ENCODE results near the gene SPEM2. TPM values are rescaled to one million over a fixed set of nuclear protein-coding genes. Genes with fewer than 3 reads are reported as not detected.

The SPEM2 gene
- polyA plus RNA-seq, 2 of the 4 experiments (the other 2 are of a cell fraction), result not detected

GRCh38 chr17:7460850-7461660 is 35.6 kb downstream of the SPEM2 start:
- no peak overlapping the region for H3K27ac ChIP-seq
- 93% methylated on average over 7 of the region's 7 CpGs for WGBS (ENCODE audit: missing lambda C conversion rate)
- no peaks in the 10 kb centered on the region for H3K4me1 ChIP-seq
- H3K4me2 ChIP-seq, result no peak overlapping the region
- ATAC-seq, result no peak
- no peak for FAIRE-seq
- no peak for TF ChIP-seq CBX8 (IDR thresholded peaks at IDR 0.05)
- TF ChIP-seq, protein P1, sequence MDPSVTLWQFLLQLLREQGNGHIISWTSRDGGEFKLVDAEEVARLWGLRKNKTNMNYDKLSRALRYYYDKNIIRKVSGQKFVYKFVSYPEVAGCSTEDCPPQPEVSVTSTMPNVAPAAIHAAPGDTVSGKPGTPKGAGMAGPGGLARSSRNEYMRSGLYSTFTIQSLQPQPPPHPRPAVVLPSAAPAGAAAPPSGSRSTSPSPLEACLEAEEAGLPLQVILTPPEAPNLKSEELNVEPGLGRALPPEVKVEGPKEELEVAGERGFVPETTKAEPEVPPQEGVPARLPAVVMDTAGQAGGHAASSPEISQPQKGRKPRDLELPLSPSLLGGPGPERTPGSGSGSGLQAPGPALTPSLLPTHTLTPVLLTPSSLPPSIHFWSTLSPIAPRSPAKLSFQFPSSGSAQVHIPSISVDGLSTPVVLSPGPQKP (IDR thresholded peaks at IDR 0.05; ENCODE audit: low read depth, low read length), result no peak
- no peak for TF ChIP-seq E2F6 (IDR thresholded peaks at IDR 0.05; ENCODE audit: borderline replicate concordance, low read depth)
- TF ChIP-seq HEYL (CRISPR knock-in tag; IDR thresholded peaks at IDR 0.05), result no peak
- no peak for TF ChIP-seq TFCP2L1 (CRISPR knock-in tag; IDR thresholded peaks at IDR 0.05)
- TF ChIP-seq EHF (CRISPR knock-in tag; IDR thresholded peaks at IDR 0.05), result no peak
- TF ChIP-seq RCOR1 (IDR thresholded peaks at IDR 0.05; ENCODE audit: low read depth, low read length), result no peak
- no peak for TF ChIP-seq HDAC2 (IDR thresholded peaks at IDR 0.05)
- TF ChIP-seq ESRRA (IDR thresholded peaks at IDR 0.05; ENCODE audit: borderline replicate concordance, low read length), result no peak
- H3K9me3 ChIP-seq, result no peaks in the 10 kb centered on the region
- no peak overlapping the region for H3K4me3 ChIP-seq
- ChIA-PET POLR2A (interaction anchor here (0.6 to 0.9 kb wide), 2 partner anchors 23 to 61 kb away, joined by 3 read pairs; partner anchors contain the start of gene POLR2A), CTCF (interaction anchor here (0.9 to 30.1 kb wide), 9 partner anchors 9 to 105 kb away, joined by 3 to 342 read pairs (median 5); partner anchors contain the start of genes CHRNB1, FGF11, POLR2A and SENP3)
- no peak for DNase-seq (ENCODE audit: low read depth in 1 of 2, low spot score in 1 of 2)

- ChIA-PET POLR2A (interaction anchor here (0.6 kb wide), 1 partner anchor 18 kb away, joined by 3 read pairs; no protein-coding TSS in a partner anchor), CTCF (interaction anchor here (0.7 to 30.1 kb wide), 12 partner anchors 11 to 150 kb away, joined by 3 to 342 read pairs (median 6); partner anchors contain the start of genes CHRNB1, FGF11, POLR2A and SENP3)
- ATAC-seq, result no peak
- FAIRE-seq, result no peak
- Histone ChIP-seq H3K4me3 (no peak overlapping the region), H3K9me3 (no peaks in the 10 kb centered on the region), H3K27ac (no peak overlapping the region), H3K4me2 (no peak overlapping the region), H3K4me1 (peaks cover 15% of the 10 kb centered on the region)
- no peak for DNase-seq (ENCODE audit: low read depth in 1 of 2, low spot score in 1 of 2)
- TF ChIP-seq PHF8 (IDR thresholded peaks at IDR 0.05; ENCODE audit: borderline replicate concordance, low read depth) (no peak), ZSCAN20 (CRISPR knock-in tag; IDR thresholded peaks at IDR 0.05) (no peak), JUN (IDR thresholded peaks at IDR 0.05) (no peak), ESRRA (IDR thresholded peaks at IDR 0.05; ENCODE audit: borderline replicate concordance, low read length) (no peak), REST (IDR thresholded peaks at IDR 0.05) (no peak), HOXB13 (CRISPR knock-in tag; IDR thresholded peaks at IDR 0.05; ENCODE audit: low read depth) (no peak), RAD21 (conservative IDR thresholded peaks at IDR 0.05 in 1 of 2, IDR thresholded peaks at IDR 0.05 in 1 of 2) (no peak), FOSB (CRISPR knock-in tag; IDR thresholded peaks at IDR 0.05) (no peak), BCL3 (IDR thresholded peaks at IDR 0.05) (no peak), MAZ (IDR thresholded peaks at IDR 0.05; ENCODE audit: borderline replicate concordance, low read depth, low read length) (no peak), RCOR1 (IDR thresholded peaks at IDR 0.05; ENCODE audit: low read depth, low read length) (no peak), ZC3H11A (IDR thresholded peaks at IDR 0.05) (no peak), SMC3 (IDR thresholded peaks at IDR 0.05) (no peak)
- TF ChIP-seq, protein P2, sequence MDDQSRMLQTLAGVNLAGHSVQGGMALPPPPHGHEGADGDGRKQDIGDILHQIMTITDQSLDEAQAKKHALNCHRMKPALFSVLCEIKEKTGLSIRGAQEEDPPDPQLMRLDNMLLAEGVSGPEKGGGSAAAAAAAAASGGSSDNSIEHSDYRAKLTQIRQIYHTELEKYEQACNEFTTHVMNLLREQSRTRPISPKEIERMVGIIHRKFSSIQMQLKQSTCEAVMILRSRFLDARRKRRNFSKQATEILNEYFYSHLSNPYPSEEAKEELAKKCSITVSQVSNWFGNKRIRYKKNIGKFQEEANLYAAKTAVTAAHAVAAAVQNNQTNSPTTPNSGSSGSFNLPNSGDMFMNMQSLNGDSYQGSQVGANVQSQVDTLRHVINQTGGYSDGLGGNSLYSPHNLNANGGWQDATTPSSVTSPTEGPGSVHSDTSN (IDR thresholded peaks at IDR 0.05), result no peak
- TF ChIP-seq, protein P3, sequence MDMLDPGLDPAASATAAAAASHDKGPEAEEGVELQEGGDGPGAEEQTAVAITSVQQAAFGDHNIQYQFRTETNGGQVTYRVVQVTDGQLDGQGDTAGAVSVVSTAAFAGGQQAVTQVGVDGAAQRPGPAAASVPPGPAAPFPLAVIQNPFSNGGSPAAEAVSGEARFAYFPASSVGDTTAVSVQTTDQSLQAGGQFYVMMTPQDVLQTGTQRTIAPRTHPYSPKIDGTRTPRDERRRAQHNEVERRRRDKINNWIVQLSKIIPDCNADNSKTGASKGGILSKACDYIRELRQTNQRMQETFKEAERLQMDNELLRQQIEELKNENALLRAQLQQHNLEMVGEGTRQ (IDR thresholded peaks at IDR 0.05), result no peak
- WGBS (ENCODE audit: missing lambda C conversion rate), result 95% methylated on average over 40 of the region's 44 CpGs
These were observed 37.3 kb downstream of the SPEM2 start for GRCh38 chr17:7462474-7463371.
